GM12873 (cell line): ENCODE data around the gene ZBTB22.
A peak's percentile ranks its signal among the peaks of the same experiment; 100 is the strongest.

Experiments used
- CTCF ChIP-seq: IDR thresholded peaks from 2 replicates; pipeline ENCODE4 v1.5.1; 2012; ENCODE audit warnings: low read depth, mild to moderate bottlenecking, moderate library complexity, low read length, control low read depth; ENCODE audit not compliant: insufficient read depth; ENCODE audit errors: missing control alignments

The ZBTB22 gene

GRCh38 chr6:33313105-33313708, 4.3 kb downstream of the ZBTB22 start:
- TF ChIP-seq CTCF, result no peak

- no peak for TF ChIP-seq CTCF
These were observed 5.0 kb downstream of the ZBTB22 start for GRCh38 chr6:33312361-33313104.

- TF ChIP-seq CTCF, result no peak
These were observed 11.2 kb downstream of the ZBTB22 start for GRCh38 chr6:33306356-33306755.

- TF ChIP-seq CTCF, result no peak
These were observed 12.5 kb downstream of the ZBTB22 start for GRCh38 chr6:33305052-33305451.

GRCh38 chr6:33304216-33304615, 13.3 kb downstream of the ZBTB22 start:
- no peak for TF ChIP-seq CTCF

GRCh38 chr6:33301877-33302276, 15.7 kb downstream of the ZBTB22 start:
- no peak for TF ChIP-seq CTCF

GRCh38 chr6:33299237-33299944, 18.2 kb downstream of the ZBTB22 start:
- peak; percentile 72 for TF ChIP-seq CTCF
